Fibroblast of skin of abdomen (primary cell): ENCODE results near the gene LMAN2.
"Not testable (repeated sequence)": the region's sequence is repeated elsewhere in the genome, so short reads cannot be mapped to it uniquely, and the experiment has no call there.

Experiments used
- DNase-seq: peaks from one replicate; pipeline ENCODE4 v3.0.0-alpha.2; 2013

Gene LMAN2

GRCh38 chr5:177378884-177379883 is 27.7 kb upstream of the LMAN2 start:
- peak; percentile 84 for DNase-seq

DNA sequence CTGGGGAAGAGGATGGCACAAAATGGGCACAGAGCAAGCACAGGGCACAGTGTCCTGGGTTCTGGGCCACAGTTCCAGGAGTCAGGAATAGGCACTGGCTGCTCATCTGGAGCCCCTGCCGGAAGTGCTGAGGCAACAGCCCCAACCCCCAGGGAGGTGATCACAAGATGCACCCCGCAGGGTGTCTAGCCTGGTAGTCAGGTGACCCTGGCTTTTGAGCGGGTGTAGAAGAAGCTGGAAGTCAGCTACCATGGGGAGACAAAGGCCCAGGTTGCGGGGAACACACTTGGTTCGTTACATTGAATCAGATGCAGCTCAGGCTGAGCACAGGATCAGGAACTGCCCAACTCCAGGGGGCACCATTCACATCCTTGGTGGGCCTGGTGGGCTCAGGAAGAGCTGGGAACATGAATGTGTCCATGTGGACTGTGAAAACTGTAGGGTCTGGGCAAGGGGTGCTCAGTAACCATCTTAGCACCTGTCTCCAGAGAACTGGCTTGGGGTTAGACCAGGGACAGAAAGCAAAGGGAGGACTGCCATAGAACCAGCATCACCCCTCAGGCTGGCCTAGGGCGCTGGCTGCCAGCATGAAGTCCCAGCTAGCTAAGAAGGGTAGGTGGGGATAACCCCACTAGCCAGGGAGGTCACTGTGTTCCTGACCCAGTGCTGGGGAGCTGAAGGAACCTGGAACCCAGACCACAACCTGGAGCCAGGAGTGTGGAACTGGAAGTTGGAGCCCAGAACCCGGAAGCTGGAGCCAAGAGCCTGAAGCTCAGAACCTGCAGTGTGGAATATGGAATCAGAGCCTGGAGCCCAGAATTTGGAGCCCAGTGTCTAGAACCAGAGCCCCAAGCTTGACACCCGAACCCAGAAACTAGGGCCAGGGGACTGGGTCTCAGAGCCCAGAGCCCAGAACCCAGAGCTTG is 26.6 kb upstream of the LMAN2 start:
- DNase-seq: no peak

GRCh38 chr5:177376107-177376506 is 24.6 kb upstream of the LMAN2 start:
- no peak for DNase-seq

- not testable (repeated sequence) for DNase-seq
These were observed 24.0 kb upstream of the LMAN2 start for GRCh38 chr5:177375516-177375915.

- no peak for DNase-seq
These were observed 22.7 kb upstream of the LMAN2 start for GRCh38 chr5:177374211-177374610.

DNA sequence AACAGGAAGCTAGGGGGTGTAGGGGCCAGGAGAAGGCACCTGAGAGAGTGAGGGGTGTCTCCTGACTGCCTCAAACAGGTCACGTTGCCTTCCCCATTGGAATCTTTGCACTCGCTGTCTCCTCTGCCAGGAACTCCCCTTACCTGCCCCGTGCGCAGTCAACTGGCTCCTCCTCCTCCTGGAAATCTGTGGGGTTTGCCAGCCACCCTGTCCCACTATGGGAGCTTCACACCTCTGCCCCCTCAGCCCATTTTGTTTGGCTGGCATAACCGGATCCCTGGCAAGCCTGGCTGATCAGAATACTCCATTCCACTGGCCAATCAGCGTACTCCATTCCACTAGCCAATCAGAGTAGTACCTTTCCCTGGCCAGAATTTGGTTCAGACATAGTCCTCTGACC is 22.3 kb upstream of the LMAN2 start:
- DNase-seq: no peak

GRCh38 chr5:177372910-177373309 is 21.4 kb upstream of the LMAN2 start:
- no peak for DNase-seq

DNA sequence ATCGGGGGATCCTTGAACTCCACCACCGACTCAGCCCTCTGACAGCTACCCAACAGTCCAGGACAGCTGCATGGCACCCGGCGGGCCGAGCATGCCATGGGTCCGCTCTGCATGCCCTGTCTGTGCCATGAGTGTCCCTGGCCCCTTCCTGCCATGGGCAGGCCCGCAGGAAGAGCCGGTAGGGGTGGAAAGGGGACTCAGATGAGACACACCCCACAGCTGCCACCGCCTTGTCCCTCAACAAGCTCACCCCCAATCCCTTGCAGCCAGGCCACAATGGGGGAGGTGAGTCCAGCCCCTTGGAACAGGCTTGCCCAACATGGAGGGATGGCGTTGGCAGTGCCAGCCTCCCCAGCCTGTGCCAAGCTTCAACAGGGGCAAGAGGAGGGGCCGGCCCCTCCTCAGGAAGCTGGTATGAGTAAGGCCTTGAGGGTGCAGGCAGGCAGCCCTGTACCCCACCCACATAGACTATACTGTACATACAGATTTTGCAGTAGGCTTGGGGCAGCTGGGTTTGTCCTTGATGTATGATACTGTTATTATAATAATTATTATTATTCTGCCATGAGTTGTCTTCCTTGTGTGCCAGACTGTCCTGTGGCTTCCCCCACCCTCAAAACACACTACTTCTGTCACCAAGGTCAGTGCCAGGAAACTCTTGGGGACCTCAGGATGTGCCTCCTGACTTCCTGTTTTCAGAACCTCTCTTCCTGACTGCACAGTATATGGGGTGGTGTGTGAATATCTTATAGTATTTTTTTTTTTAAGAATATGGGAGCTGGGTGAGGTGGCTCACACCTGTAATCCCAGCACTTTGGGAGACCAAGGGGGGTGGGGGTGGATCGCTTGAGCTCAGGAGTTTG is 20.8 kb upstream of the LMAN2 start:
- no peak for DNase-seq

DNA sequence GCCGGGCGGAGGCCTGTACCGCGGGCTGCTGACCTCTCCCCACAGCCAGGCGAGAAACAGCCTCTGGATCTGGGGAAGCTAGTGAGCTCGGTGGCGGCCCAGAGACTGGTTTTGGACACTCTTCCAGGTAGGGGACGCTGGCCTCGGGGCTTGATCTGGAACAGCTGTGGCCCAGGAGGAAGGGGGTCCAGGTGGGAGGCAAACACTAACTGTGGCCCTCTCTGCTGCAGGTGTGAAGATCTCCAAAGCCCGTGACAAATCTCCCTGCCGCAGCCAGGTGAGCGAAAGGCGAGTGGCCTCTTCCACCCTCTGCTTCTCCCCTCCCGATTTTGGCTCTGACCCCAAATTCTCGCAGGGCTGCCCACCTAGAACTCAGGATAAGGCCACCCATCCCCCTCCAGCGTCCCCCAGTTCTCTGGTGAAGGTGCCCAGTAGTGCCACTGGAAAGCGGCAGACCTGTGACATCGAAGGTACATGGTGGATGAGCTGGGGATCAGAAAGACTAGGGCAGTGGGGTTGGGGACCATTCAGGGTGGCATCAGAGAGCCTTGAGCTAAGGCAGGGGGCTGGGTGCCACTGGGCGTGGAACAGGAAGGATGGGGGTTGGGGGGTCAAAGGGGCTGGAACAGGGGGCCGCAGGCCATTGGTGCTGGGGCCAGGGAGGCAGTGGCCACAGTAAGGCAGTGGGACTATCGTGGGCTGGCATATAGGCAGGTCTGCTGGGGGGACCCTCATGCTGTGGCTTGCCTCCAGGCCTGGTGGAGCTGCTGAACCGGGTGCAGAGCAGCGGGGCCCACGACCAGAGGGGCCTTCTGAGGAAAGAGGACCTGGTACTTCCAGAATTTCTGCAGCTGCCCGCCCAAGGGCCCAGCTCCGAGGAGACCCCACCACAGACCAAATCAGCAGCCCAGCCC is 19.9 kb upstream of the LMAN2 start:
- DNase-seq: no peak

GRCh38 chr5:177370488-177371119 is 19.1 kb upstream of the LMAN2 start:
- peak; percentile 79 for DNase-seq

GRCh38 chr5:177369645-177370440 is 18.4 kb upstream of the LMAN2 start:
- no peak for DNase-seq

DNA sequence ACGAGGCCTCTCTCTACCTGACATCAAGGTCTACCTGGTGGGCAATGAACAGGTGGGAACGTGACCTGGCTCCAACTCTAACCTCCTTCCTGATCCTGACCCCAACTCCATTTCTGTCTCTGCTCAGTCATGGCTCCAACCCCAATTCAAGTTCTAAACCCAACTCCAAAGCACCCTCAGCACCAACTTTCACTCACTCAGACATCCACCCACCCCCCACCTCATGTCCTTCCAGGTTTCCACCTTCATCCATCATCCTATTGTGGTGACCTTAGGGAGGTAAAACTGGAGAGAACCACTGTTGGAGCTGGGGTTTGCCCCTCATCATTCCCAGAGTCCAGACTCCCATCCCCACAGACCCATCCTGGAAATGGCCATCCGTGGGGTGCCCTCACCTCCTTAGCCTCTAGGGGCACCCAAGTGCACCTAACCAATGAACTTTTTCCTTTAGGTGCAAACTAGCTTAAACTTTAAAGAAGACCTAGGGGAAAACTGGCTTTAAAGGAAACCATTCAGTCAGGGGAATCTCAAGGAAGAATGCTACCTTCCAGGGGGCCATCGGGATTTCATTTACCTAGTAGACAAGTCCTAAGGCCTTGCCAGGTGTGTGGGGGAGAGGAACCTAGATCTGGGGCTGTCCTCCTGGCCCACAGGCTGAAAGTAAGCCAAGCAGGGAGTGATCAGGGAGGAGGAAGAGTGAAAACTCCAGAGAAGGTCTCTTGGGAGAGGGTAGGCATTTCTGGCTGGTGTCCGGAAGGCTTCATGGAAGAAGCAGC is 17.6 kb upstream of the LMAN2 start:
- no peak for DNase-seq

DNA sequence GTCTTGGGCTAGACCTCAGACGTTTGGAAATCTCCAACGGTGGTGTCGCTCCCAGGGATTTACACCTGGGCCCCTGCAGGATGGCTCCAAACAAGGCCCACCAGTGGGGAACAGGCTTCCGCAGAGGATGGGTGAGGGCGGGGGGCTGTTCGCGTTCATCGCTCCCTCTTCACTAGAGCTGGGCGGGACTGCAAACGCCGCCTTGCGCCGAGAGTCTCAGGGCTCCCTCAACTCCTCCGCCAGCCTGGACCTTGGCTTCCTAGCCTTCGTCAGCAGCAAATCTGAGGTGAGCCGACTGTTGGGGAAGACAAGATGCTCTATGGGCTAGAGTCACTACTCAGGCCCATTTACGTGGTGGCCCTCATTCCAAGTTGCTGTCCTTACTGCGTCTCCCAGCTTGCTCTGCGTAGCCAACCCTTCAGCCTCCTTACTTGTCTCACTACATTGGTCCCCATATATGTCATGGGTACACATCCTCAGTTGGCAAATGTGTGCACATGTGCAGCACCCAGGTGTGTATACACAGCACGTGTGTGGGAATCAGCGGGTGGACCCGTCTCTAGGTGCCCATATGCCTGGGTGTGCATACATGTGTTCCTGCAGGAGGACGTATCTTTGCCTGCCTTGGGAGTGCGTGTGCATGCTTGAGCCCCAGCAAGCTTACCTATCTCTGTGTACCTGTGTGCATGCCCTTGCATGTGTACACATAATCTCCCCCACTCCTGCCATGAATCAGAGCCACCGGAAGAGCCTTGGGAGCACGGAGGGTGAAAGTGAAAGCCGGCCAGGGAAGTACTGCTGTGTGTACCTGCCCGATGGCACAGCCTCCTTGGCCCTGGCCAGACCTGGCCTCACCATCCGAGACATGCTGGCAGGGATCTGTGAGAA is 16.8 kb upstream of the LMAN2 start:
- DNase-seq: no peak

GRCh38 chr5:177367323-177367848 is 15.9 kb upstream of the LMAN2 start:
- no peak for DNase-seq

DNA sequence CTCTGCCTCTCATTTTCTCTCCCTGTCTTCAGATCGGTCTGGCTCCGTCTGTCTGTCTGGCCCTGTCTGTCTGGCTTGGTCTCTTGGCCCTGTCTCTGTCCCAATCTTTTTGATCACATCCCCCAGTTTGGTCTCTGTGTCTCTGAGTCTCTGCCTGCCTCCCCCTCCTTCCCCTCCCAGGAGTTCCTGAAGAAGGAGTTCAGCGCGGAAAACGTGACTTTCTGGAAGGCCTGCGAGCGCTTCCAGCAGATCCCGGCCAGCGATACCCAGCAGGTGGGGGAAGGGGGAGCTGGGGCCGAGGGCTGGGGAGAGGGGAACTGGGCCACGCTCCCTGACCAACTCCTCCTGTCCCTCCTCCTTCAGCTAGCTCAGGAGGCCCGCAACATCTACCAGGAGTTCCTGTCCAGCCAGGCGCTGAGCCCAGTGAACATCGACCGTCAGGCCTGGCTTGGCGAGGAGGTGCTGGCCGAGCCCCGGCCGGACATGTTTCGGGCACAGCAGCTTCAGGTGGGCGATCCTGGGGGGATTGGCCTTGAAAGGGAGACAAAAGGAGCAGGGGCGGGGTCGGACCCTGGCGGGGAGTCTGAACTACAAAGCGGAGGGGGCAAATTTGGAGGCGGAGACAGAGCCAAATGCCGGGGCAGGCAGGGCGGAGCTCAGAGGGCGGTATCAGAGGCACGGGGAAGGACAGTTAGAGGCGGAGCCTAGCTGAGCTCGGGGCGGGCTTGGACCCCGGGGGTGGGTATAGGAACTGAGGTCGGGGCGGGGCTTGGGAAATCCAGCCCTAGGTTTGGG is 15.3 kb upstream of the LMAN2 start:
- DNase-seq: peak; percentile 84

GRCh38 chr5:177365845-177366527 is 14.5 kb upstream of the LMAN2 start:
- no peak for DNase-seq
